H1 (cell line): ENCODE measurements around the gene INSYN2A. TPM values are rescaled to one million over a fixed set of nuclear protein-coding genes. Genes with fewer than 3 reads are reported as not detected.

Experiments
- CTBP2 ChIP-seq: IDR thresholded peaks from 2 replicates; pipeline ENCODE4 v1.7.0; 2011; ENCODE audit warnings: borderline replicate concordance, mild to moderate bottlenecking, moderate library complexity, mixed read lengths, low read length; ENCODE audit not compliant: insufficient read depth, insufficient read length
- SIX5 ChIP-seq: IDR thresholded peaks from 2 replicates; pipeline ENCODE4 v1.6.1; 2011; ENCODE audit warnings: mild to moderate bottlenecking, low read depth, low read length
- YY1 ChIP-seq: IDR thresholded peaks from 2 replicates; pipeline ENCODE4 v1.6.1; 2011; ENCODE audit warnings: low read depth, mild to moderate bottlenecking, low read length
- polyA plus RNA-seq, 7 experiments: library from polyadenylated mRNA; depleted of rRNA in 3 of 7; stranded (reverse) in 5 of 7; unstranded in 2 of 7; fragments of >200 nt in 5 of 7; fragments of 200-250 nt in 2 of 7; gene quantifications; 1 replicate in 5 of 7; 2 replicates in 1 of 7; 4 replicates in 1 of 7; pipeline versions ENCODE4 v1.2.1 to v1.2.3, GENCODE V29; 2011 to 2013; ENCODE audit warnings: missing spikeins in 2 of 7, mixed read lengths in 2 of 7
- total RNA-seq: library from RNA; stranded (reverse); fragmentation: NEBNext Ultra II Directional; extraction: Animal tissue kit (Norgen Biotek cat#: 25700); gene quantifications from 2 replicates; pipeline ENCODE4 v1.2.1, GENCODE V29; 2021
- TF ChIP-seq, protein P1 (sequence below): fragments of 300-600 bp; sonication (generic); IDR thresholded peaks from 2 replicates; pipeline ENCODE4 v1.7.1; 2012; ENCODE audit warnings: low read length, moderate library complexity, mild to moderate bottlenecking, inconsistent platforms; ENCODE audit not compliant: insufficient replicate concordance

INSYN2A gene
- total and polyA plus RNA-seq, 2 of the 8 experiments (the other 6 are each of a cell fraction or from before 2014, with no cell fraction given) = 0.11 to 0.19 TPM

- TF ChIP-seq, protein P1, sequence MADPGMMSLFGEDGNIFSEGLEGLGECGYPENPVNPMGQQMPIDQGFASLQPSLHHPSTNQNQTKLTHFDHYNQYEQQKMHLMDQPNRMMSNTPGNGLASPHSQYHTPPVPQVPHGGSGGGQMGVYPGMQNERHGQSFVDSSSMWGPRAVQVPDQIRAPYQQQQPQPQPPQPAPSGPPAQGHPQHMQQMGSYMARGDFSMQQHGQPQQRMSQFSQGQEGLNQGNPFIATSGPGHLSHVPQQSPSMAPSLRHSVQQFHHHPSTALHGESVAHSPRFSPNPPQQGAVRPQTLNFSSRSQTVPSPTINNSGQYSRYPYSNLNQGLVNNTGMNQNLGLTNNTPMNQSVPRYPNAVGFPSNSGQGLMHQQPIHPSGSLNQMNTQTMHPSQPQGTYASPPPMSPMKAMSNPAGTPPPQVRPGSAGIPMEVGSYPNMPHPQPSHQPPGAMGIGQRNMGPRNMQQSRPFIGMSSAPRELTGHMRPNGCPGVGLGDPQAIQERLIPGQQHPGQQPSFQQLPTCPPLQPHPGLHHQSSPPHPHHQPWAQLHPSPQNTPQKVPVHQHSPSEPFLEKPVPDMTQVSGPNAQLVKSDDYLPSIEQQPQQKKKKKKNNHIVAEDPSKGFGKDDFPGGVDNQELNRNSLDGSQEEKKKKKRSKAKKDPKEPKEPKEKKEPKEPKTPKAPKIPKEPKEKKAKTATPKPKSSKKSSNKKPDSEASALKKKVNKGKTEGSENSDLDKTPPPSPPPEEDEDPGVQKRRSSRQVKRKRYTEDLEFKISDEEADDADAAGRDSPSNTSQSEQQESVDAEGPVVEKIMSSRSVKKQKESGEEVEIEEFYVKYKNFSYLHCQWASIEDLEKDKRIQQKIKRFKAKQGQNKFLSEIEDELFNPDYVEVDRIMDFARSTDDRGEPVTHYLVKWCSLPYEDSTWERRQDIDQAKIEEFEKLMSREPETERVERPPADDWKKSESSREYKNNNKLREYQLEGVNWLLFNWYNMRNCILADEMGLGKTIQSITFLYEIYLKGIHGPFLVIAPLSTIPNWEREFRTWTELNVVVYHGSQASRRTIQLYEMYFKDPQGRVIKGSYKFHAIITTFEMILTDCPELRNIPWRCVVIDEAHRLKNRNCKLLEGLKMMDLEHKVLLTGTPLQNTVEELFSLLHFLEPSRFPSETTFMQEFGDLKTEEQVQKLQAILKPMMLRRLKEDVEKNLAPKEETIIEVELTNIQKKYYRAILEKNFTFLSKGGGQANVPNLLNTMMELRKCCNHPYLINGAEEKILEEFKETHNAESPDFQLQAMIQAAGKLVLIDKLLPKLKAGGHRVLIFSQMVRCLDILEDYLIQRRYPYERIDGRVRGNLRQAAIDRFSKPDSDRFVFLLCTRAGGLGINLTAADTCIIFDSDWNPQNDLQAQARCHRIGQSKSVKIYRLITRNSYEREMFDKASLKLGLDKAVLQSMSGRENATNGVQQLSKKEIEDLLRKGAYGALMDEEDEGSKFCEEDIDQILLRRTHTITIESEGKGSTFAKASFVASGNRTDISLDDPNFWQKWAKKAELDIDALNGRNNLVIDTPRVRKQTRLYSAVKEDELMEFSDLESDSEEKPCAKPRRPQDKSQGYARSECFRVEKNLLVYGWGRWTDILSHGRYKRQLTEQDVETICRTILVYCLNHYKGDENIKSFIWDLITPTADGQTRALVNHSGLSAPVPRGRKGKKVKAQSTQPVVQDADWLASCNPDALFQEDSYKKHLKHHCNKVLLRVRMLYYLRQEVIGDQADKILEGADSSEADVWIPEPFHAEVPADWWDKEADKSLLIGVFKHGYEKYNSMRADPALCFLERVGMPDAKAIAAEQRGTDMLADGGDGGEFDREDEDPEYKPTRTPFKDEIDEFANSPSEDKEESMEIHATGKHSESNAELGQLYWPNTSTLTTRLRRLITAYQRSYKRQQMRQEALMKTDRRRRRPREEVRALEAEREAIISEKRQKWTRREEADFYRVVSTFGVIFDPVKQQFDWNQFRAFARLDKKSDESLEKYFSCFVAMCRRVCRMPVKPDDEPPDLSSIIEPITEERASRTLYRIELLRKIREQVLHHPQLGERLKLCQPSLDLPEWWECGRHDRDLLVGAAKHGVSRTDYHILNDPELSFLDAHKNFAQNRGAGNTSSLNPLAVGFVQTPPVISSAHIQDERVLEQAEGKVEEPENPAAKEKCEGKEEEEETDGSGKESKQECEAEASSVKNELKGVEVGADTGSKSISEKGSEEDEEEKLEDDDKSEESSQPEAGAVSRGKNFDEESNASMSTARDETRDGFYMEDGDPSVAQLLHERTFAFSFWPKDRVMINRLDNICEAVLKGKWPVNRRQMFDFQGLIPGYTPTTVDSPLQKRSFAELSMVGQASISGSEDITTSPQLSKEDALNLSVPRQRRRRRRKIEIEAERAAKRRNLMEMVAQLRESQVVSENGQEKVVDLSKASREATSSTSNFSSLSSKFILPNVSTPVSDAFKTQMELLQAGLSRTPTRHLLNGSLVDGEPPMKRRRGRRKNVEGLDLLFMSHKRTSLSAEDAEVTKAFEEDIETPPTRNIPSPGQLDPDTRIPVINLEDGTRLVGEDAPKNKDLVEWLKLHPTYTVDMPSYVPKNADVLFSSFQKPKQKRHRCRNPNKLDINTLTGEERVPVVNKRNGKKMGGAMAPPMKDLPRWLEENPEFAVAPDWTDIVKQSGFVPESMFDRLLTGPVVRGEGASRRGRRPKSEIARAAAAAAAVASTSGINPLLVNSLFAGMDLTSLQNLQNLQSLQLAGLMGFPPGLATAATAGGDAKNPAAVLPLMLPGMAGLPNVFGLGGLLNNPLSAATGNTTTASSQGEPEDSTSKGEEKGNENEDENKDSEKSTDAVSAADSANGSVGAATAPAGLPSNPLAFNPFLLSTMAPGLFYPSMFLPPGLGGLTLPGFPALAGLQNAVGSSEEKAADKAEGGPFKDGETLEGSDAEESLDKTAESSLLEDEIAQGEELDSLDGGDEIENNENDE = no peak
- TF ChIP-seq YY1 (no peak), CTBP2 (no peak), SIX5 (no peak)
- TF ChIP-seq, all 59 proteins: peak for 0
Observed at GRCh38 chr10:127227663-127228062, 31.3 kb upstream of the INSYN2A start (continued).
